PC-9 (cell line): ENCODE results near the gene VAT1L.

Experiments
- CTCF ChIP-seq: fragments of 200-600 bp; sonication (generic); conservative IDR thresholded peaks from 2 replicates; pipeline ENCODE4 v1.6.1; 2017; ENCODE audit warnings: mixed run types, antibody characterized with exemption, mild to moderate bottlenecking, moderate library complexity
- EZH2 ChIP-seq: fragments of 200-600 bp; sonication (generic); IDR thresholded peaks from 2 replicates; pipeline ENCODE4 v1.8.0; 2017; ENCODE audit warnings: antibody characterized with exemption, low read depth

GRCh38 chr16:77793417-77793816 is 5.1 kb downstream of the VAT1L start:
- no peak for TF ChIP-seq CTCF
- TF ChIP-seq EZH2: no peak
